Hypothalamus (tissue), 51 donors: ENCODE measurements around the gene STUM.
A peak's percentile ranks its signal among the peaks of the same experiment; 100 is the strongest.

Source experiments
- DNase-seq, 51 donors: peaks; one replicate each; lab custom pipeline; 2025; lab: John Stamatoyannopoulos, UW

Gene STUM

GRCh38 chr1:226646870-226647449, 98.4 kb downstream of the STUM start:
- DNase-seq, result no peak

- DNase-seq, result no peak
Measured at GRCh38 chr1:226647719-226648118, 99.2 kb downstream of the STUM start.

GRCh38 chr1:226648421-226648820, 99.9 kb downstream of the STUM start:
- DNase-seq, result no peak

- no peak for DNase-seq
Measured at GRCh38 chr1:226649244-226649643, 100.7 kb downstream of the STUM start.

- peak in 2 of 51 donors; percentile 23 to 29 for DNase-seq
Measured at GRCh38 chr1:226649780-226650179, 101.2 kb downstream of the STUM start.

- DNase-seq, result no peak
Measured at GRCh38 chr1:226650236-226650841, 101.8 kb downstream of the STUM start.

GRCh38 chr1:226651041-226651731, 102.6 kb downstream of the STUM start:
- DNase-seq, result no peak

- peak in 8 of 51 donors; percentile 23 to 77 (median 44) for DNase-seq
Measured at GRCh38 chr1:226651732-226652105, 103.2 kb downstream of the STUM start.

- no peak for DNase-seq
Measured at GRCh38 chr1:226652613-226653012, 104.0 kb downstream of the STUM start.

GRCh38 chr1:226653311-226653921, 104.9 kb downstream of the STUM start:
- no peak for DNase-seq

GRCh38 chr1:226654046-226654667, 105.6 kb downstream of the STUM start:
- no peak for DNase-seq

- DNase-seq, result no peak
Measured at GRCh38 chr1:226654668-226655055, 106.1 kb downstream of the STUM start.

GRCh38 chr1:226655251-226656163, 106.9 kb downstream of the STUM start:
- peak in 2 of 51 donors; percentile 21 to 30 for DNase-seq

GRCh38 chr1:226656201-226656600, 107.6 kb downstream of the STUM start:
- DNase-seq, result no peak

GRCh38 chr1:226656601-226657277, 108.2 kb downstream of the STUM start:
- DNase-seq, result peak in 3 of 51 donors; percentile 40 to 60 (median 60)

GRCh38 chr1:226657895-226658545, 109.5 kb downstream of the STUM start:
- DNase-seq, result peak in 40 of 51 donors; percentile 30 to 90 (median 72)

- peak in 23 of 51 donors; percentile 30 to 80 (median 58) for DNase-seq
Measured at GRCh38 chr1:226658546-226659125, 110.1 kb downstream of the STUM start.
